Renal pelvis (tissue), 4 donors: Measurements from ENCODE around the gene SMIM23. TPM values are rescaled to one million over a fixed set of nuclear protein-coding genes. Genes with fewer than 3 reads are reported as not detected.
A peak's percentile ranks its signal among the peaks of the same experiment; 100 is the strongest.

Source experiments
- DNase-seq: peaks from one replicate; pipeline ENCODE4 v3.0.0-alpha.2; 2013
- polyA plus RNA-seq, 3 donors: library from polyadenylated mRNA; unstranded; fragments of 120-200 nt; gene quantifications; one replicate each; pipeline ENCODE4 v1.2.1, GENCODE V29; 2013; ENCODE audit not compliant: insufficient read length in 3 of 3

The SMIM23 gene
- polyA plus RNA-seq, 3 donors, result not detected

GRCh38 chr5:171813813-171814490 lies 28.3 kb downstream of the SMIM23 start:
- no peak for DNase-seq

GRCh38 chr5:171816666-171817065 lies 31.0 kb downstream of the SMIM23 start:
- DNase-seq, result no peak

- no peak for DNase-seq
Measured at GRCh38 chr5:171820561-171820960, 34.9 kb downstream of the SMIM23 start.

- no peak for DNase-seq
Measured at GRCh38 chr5:171821286-171821685, 35.7 kb downstream of the SMIM23 start.

GRCh38 chr5:171823269-171823668 lies 37.7 kb downstream of the SMIM23 start:
- no peak for DNase-seq

- no peak for DNase-seq
Measured at GRCh38 chr5:171825051-171825450, 39.4 kb downstream of the SMIM23 start.

GRCh38 chr5:171826132-171826531 lies 40.5 kb downstream of the SMIM23 start:
- DNase-seq, result peak; percentile 48

GRCh38 chr5:171827162-171827561 lies 41.5 kb downstream of the SMIM23 start:
- no peak for DNase-seq

- DNase-seq, result no peak
Measured at GRCh38 chr5:171830686-171831085, 45.1 kb downstream of the SMIM23 start.

GRCh38 chr5:171832775-171833174 lies 47.2 kb downstream of the SMIM23 start:
- DNase-seq, result no peak

- DNase-seq, result no peak
Measured at GRCh38 chr5:171834461-171834860, 48.8 kb downstream of the SMIM23 start.

GRCh38 chr5:171835066-171835465 lies 49.4 kb downstream of the SMIM23 start:
- no peak for DNase-seq

GRCh38 chr5:171837522-171837921 lies 51.9 kb downstream of the SMIM23 start:
- no peak for DNase-seq

GRCh38 chr5:171838066-171838465 lies 52.4 kb downstream of the SMIM23 start:
- DNase-seq, result no peak

GRCh38 chr5:171839112-171839511 lies 53.5 kb downstream of the SMIM23 start:
- no peak for DNase-seq

- DNase-seq, result no peak
Measured at GRCh38 chr5:171840066-171840465, 54.4 kb downstream of the SMIM23 start.

Other genes starting within 250 kb of the SMIM23 start
- 10 to 100 TPM; 51.9 to 55.2 (median 52.0) TPM for gene FBXW11, start 220.8 kb downstream of the SMIM23 start, polyA plus RNA-seq